Hematopoietic multipotent progenitor cell treated with erythropoietin and hydrocortisone succinate and interleukin-3 and kit ligand, for 6 days (in vitro differentiated cells): Measurements from ENCODE around the gene ARHGAP24.
"Not testable (repeated sequence)": the region's sequence is repeated elsewhere in the genome, so short reads cannot be mapped to it uniquely, and the experiment has no call there.

ENCODE experiments used
- DNase-seq: peaks from one replicate; pipeline ENCODE4 v3.0.0-alpha.2; 2015

Gene ARHGAP24

DNA sequence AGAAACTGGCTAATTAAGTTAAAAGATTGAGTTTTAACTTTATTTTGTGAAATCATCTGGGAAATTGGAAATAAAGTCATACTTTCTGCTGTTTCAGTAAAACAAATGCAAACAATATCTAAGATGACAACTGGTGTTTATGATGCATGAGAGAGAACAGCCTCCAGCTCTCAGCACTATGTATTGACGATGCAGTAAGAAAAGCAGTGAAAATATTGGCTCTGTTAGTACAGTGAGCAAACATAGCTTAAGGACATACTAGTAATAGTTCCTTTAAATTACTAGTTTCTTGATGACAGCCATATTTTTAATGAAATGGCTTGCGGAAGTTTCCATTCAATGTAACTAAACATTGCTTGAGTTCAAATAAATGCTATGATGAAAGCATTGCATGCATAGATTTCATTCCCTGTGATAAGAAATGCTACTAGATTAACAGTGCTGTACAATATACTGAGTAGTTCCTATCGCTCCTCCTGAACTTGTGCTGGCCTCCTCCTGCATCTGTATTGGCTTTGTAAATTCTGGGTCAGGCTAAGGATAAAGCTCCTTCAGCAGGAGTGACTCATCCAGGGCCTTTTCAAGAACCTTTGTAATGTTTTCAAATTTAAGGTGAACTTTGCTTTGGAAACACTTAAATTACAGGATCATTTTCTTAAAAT is 11.6 kb downstream of the ARHGAP24 start:
- no peak for DNase-seq

DNA sequence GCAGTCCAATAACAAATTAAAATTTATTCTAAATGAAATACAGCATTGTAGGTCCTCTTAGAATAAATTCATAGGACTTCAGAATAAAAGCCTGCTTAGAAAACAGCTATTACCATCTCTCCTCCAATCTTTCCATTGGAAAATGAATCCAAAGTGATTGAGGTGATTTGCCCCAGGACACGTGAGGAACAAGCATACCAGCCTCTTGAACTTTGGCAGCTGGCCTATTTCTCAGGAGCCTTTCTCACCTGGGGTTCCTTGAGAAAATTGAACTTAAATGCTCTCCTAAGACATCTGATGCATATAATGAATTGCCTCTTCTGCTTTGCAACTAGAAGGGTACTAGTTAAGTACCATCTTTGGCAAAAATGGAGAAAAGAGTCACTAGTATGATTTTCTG is 13.5 kb downstream of the ARHGAP24 start:
- DNase-seq = no peak

DNA sequence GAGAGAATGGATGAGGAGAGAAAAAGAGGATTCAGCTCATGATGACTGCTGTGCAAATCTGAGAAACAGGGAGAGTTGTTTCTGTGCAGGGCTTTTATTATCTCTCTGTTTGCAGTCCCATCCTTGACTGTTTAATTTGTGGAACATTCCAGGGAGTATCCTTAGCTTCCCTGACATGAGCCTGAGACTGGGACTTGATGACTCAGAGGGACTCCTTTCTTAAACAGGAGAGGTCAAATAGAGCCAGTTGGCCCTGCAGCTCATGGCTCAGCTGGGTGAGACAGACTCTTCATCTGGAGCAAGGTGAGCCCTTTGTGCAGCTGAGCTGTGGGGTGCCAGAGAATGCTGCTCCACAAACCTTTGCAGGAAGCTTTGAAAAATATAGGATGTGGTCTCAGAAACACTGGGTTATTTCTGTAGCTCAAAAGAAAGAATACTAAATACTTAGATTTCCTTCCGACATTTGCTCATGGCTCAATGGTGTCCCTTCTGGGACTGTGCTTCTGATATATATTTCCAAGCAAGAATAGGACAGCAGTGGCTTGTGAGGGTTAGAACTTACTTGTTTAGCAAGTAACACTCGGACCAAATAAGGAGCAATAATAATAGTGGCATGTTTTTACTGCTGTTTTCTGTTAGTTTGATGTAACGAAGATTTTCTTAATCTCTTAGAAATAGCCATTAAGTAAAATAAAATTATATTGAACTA is 14.5 kb downstream of the ARHGAP24 start:
- DNase-seq = no peak

DNA sequence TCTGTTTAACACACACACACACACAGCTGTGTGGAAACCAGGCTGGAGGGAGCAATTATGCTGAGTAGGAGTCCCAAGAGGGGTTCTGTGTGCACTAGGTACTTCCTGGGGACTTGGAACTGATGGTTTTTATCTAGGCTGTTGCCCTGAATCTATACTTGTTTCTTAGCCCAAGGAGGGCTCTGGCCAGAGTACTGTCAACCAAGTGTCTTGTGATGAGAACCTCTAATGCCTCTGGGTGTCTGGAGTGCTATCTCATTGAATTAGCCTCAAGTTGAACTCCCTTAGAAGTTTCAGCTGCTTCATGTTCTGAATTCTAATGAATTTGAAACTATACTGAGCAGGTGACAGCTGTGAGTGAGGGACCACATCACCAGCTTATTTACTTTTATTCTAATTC is 16.6 kb downstream of the ARHGAP24 start:
- no peak for DNase-seq

DNA sequence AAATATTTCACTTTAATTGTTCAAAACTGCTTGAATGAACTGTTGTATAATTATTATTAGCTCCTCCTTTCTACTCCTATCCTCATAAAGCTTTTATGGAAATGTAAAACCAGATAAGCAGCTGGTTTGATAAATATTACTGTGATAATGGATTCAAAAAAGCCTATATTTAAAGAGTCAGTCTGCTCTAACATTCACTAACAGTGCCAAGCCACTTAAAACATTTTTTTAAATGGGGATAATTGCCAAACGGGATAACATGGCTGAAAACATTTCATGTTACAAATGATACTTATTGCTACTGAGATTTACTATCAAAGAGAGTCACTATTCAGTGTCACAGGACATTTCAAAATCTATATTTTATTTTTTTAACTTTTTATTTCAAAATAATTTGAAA is 17.4 kb downstream of the ARHGAP24 start:
- no peak for DNase-seq

DNA sequence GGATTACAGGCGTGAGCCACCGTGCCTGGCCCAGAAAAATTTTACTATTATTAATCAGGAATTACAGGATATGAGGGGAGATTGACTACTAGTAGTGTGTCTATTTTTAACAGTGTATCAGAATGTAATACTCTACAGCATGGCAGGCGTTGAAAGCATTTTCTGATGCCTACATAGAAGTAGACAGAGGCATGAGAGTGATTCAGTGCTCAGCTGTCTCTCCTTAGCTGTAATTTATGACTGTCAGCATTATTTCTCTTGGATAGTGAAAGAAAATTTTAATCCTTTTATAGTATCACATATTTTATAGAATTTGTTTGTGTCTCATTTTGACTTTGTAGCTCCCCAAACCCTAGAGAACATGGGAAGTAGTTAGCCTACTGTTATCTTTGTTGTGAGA is 20.7 kb downstream of the ARHGAP24 start:
- DNase-seq = no peak

DNA sequence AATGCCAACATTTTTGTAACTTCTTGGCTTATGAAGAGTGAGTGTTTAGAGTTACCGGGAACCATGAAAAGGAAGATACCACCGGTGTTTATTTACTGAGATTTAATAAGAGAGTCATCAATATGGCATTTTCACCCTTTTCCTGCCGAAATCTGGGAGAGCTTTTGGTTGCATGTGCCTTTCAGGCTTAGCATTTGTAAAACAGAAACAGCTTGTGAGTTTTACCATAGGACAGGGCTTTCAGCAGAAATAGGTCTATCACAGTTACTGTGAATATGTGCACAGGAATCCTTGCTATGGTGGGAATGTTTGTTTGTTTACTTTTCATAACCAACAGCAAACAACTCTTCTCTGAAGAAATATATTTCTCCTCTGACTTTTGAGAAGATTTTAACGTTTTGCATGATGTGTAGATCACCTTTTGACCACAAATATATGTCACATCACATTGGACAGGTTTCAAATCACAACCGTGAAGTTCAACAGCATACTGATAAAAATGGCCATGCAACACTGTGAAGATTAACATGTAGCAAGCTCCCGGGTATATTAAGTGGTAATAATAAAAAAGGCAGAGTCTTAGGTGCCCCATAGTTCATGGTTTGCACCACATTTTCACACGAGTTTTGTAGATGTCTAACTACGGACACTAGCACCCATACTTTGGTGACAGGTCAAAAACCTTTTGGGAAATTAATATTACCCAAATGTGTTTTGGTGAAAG is 21.3 kb downstream of the ARHGAP24 start:
- no peak for DNase-seq

DNA sequence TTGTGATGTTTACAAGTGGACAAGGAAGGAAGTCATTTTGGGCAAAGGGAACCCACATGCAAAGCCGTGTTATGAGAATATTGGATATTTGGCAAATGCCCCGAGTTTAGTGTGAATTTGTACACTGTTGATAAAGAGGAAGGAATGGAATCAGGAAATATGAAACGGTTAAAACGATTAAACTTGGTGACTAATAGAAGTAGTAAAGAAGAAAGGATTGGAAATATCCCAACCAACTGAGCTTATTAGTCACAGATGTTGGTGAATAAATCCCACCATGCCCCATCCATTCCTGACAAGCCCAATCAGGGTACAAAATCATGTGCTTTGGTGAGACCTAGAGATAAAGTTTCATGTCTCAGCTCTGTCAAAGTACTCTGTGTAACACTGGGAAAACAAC is 22.0 kb downstream of the ARHGAP24 start:
- no peak for DNase-seq

DNA sequence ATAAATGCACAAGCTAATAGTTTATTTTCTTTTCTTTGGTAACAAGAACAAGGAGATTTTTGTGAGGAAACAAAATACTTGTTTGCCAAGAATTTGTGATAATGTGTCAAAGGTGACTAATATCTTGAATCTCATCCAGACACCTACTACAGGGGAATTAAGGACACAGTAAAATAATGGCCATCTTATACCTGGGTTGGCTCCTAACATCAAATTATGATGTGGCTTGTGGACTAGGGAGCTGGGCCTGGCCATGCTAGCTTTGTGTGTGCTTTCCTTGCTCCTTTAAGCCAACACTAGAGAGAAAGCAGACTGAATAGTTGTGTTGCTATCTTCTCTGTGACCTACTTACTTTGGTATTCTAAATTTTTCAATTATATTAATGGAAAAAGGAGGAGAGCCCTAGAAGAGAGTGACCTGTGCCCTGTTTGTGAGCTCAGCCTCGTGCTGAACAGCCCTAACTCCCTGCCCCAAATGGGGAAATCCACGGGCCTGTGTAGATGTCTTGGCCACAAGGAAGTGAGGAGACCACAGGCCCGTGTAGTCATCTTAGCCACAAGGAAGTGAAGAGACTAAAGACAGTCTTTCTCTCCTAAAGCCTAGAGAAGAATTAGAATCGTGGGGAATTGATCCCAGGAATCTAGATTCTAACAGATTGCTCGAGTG is 23.3 kb downstream of the ARHGAP24 start:
- peak; percentile 42 for DNase-seq

DNA sequence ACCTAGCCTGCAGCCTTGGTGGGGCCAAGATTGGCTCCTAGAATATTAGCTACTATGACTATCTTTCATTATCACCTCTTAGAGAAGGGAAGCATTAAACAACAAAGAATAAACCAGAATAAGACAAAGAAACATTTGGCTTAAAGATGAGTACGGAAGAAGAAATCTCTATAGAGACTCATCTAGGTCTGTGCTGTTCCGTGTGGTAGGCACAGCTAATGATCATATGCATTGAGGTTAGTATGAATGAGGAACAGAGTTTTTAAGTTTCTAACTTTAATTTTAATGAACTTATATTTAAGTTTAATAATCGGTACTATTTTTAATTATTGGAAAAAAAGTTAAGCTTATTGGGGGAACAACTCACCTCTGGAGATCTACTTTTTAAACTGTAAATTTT is 24.6 kb downstream of the ARHGAP24 start:
- no peak for DNase-seq

DNA sequence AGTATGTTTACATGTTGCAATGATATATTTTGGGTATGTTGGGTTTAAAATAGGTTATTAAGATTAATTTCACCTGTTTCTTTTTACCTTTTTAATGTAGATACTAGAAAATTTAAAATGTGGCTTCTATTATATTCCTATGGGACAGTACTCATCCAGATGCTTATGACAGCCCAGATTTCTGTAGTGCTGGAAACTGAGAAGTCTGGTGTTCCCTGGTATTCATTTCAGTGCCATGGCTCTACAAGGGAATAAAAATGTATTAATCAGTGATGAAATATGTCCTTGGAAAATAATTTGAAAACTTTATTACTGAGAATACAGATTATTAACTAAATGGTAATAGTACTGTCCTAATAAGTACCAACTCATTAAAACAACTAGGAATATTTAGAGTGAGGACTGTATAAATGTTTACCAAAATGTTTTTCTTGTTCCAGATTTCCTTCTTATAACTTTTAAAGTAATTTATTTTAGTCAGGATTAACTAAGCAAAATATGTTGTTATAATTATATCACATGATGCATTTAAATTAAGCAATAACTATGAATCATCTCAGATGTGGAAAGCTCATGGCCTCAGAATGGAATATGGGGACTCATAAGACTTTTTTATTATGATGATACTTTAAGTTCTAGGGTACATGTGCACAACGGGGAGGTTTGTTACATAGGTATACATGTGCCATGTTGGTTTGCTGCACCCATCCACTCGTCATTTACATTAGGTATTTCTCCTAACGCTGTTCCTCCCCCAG is 25.3 kb downstream of the ARHGAP24 start:
- no peak for DNase-seq

DNA sequence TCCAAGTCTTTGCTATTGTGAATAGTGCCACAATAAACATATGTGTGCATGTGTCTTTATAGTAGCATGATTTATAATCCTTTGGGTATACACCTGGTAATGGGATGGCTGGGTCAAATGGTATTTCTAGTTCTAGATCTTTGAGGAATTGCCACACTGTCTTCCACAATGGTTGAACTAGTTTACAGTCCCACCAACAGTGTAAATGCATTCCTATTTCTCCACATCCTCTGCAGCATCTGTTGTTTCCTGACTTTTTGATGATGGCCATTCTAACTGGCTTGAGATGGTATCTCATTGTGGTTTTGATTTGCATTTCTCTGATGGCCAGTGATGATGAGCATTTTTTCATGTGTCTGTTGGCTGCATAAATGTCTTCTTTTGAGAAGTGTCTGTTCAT is 26.2 kb downstream of the ARHGAP24 start:
- DNase-seq = not testable (repeated sequence)

DNA sequence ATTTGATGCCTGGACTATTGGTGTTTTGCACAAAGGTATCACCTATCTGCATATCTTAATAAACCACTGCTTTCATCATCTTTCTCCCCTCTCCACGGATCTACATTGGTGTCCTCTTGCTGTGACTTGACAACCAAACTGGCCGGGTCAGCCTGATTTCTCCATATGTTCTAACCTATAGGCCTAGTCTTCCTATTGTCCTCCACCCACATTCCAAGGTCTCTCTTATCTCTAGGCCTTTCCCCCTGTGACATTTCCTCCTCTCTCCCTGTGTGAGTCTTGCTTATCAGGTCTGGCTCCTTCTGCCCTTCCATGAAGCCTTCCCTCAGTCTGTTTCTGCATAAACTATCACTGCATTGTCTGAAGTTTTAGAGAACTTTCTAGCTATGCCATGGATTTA is 33.7 kb downstream of the ARHGAP24 start:
- no peak for DNase-seq

DNA sequence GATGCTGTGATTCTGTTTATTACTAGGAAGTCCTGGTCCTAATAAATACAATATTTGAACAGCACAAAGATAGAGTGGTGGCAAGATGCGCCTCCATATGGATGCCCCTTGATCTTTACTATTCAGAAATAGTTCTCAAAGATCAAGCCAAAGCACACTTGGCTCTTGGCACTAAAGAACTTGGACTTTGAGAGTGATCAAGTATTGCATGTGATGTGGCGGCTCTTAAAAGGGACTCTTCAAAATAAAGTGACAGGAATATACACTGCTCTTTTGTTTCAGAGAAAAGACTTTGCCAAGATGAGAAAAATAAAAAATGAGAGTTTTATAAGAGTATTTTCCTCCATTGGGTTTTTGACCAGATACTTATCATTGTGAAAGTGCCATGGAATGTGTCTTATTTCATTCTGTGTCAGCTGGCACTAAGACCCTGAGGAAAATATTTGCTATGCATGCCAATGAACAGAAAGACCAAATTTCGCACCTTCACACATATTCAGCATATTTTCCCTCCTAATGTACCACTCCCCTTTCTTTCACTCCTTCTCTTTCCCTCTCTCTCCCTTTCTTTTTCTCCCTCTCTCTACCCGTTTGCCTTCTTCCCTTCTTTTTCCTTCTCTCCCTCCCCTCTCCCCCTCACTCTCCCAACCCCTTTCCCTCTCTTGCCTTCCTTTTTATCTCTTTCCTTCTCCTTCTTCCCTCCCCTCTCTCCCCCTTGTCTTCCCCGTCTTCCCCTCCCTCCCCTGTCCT is 35.1 kb downstream of the ARHGAP24 start:
- no peak for DNase-seq

DNA sequence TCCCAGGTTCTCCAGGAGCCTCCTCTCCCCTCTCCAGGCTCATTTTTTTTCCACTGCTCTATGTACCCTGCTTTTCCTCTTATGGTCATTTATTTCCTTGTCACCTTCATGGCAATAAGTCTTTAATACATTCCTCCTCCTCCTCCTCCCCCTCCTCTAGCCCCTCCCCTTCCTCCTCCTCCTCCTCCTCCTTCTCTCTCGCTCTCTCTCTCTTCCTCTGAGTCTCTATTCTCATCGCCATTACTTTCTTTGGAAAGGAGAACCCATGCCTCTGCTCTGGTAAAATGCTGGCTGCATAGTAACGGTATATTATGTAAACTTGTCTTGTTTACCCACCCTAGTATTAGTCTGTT is 35.7 kb downstream of the ARHGAP24 start:
- no peak for DNase-seq

DNA sequence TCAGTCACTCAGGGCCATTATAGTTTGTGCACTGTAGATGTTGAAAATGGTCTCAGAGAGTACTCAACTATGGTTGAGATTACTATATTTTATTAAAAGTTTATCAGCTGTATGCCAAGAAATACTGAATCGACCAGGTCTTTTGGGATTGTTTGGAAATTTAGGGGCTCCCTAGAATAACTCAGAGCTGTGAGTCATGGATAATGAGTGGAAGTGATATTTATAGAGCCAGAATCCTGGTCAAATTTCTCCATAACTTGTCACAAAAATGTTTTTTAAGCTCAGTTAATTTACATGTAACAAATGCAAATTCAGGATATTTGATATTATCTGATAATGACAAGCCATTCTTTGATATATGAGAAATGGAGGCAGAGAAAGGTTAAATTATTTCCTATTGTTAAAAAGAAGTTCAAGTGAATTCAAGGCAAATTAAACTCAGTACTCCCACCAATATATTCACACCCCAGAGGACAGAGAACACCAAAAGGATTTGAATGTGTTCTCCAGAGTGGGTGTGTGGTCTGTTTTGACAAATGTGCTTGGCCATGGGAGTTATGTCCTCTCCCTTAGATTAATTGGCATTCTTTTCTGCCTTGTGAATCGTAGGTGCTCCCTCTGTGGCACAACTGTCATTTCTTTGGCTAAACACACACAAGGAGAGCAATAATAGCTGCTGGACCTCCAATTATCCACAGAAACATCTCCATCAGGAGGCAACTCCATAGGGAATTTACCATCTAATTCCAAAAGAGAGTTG is 37.7 kb downstream of the ARHGAP24 start:
- no peak for DNase-seq

DNA sequence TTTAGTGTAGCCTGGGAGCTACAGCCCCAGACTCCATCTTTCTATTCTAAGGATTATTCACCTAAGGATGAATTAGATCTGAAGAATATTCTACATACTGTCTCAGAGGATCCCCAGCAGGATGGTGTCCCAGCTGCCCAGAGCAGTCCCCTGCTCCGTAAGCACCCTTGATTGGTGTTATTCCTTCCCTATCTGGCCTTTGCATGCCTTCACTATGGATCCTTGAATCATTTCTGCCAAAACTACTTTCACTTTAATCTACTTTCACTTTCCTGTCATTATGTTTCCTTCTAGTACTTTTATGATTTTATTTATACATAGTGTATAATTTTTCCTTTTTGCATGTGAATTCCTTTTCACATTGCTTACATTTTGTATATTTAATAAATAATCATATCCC is 39.2 kb downstream of the ARHGAP24 start:
- no peak for DNase-seq

DNA sequence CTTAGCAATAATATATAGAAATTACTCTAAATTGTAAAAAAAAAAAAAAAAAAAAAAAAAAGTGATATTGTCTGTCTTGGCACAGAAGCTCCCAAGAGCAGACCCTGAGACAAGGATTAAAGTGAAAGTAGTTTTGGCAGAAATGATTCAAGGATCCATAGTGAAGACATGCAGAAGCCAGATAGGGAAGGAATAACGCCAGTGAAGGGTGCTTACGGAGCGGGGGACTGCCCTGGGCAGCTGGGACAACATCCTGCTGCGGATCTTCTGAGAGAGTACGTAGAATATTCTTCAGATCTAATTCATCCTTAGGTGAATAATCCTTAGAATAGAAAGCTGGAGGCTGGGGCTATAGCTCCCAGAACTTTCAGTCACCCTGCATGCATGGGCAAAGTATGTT is 39.8 kb downstream of the ARHGAP24 start:
- DNase-seq = no peak

DNA sequence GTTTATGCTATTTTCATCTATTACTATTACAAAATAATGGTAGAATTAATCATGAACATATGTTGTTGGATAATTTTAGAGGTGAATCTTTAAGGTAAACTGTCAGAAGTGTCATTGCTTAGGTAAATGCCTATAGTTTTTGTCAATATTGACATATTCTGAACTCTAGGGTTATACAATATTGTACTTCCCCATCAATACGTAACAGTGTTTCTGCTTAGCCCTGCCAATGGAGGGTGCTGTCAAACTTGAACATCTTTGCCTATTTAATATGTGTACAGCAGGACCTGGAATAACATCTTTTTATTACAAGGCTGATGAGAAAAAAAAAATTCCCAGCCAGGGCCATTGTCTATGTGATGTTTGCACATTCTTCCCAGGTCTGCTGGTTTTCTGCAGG is 40.8 kb downstream of the ARHGAP24 start:
- DNase-seq = no peak

DNA sequence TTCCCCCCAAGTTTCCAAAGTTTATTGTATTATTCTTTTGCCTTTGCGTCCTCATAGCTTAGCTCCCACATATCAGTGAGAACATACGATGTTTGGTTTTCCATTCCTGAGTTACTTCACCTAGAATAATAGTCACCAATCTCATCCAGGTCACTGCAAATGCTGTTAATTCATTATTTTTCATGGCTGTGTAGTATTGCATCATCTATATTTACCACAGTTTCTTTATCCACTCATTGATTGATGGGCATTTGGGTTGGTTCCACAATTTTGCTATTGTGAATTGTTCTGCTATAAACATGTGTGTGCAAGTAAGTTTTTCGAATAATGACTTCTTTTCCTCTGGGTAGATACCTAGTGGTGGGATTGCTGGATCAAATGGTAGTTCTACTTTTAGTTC is 43.6 kb downstream of the ARHGAP24 start:
- DNase-seq = not testable (repeated sequence)
